Measurements from ENCODE around the gene LTBP3. TPM values are rescaled to one million over a fixed set of nuclear protein-coding genes. Genes with fewer than 3 reads are reported as not detected.

LTBP3 gene
- total RNA-seq, 1 experiment from 2014 or later = 10.6 TPM

DNA sequence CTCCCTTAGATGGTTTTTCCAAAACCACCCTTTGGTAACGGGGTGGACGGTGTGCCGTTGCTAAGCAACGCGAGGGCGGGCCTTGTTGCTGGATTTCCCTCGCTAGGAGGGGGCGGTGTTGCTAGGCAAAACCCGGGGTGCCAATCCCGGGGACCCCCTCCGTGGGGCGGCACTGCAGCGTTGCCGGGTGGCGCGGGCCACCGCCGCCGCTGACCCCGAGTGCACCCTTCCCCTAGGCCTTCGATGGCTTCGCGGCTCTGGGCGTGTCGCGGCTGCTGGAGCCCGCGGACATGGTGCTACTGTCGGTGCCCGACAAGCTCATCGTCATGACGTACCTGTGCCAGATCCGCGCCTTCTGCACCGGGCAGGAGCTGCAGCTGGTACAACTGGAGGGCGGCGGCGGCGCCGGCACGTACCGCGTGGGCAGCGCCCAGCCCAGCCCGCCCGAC, 26.6 kb upstream of the LTBP3 start:
- no peaks in the 10 kb centered on the region for H3K9me3 Mint-ChIP-seq
- H2BK5ac ChIP-seq (ENCODE audit: insufficient read length, low read length) = no peak overlapping the region
- H3K18ac ChIP-seq (ENCODE audit: insufficient read length, low read depth, low read length) = no peak overlapping the region
- no peaks in the 10 kb centered on the region for H3K79me2 ChIP-seq (ENCODE audit: insufficient read depth, low read length)
- no peak overlapping the region for H2BK20ac ChIP-seq (ENCODE audit: low read depth, low read length, poor library complexity, severe bottlenecking)
- H3K4me1 Mint-ChIP-seq = peaks cover 0 to 26% of the 10 kb centered on the region in 2 experiments; a peak in 2 of 4 replicates
- no peak overlapping the region for H4K5ac ChIP-seq (ENCODE audit: insufficient read length, low read depth, low read length)
- H3K14ac ChIP-seq (ENCODE audit: insufficient read depth, low read length) = no peak overlapping the region
- H3K23ac ChIP-seq (ENCODE audit: insufficient read length, low read depth, low read length) = no peak overlapping the region
- no peaks in the 10 kb centered on the region for H3K23me2 ChIP-seq (ENCODE audit: insufficient read length, low read depth, low read length, poor library complexity, severe bottlenecking)
- H2BK120ac ChIP-seq (ENCODE audit: low read depth, low read length, poor library complexity, severe bottlenecking) = no peak overlapping the region
- no peak overlapping the region for H2AK5ac ChIP-seq (ENCODE audit: insufficient read length, low read length)
- no peak overlapping the region for H3K9ac ChIP-seq (ENCODE audit: extremely low read depth, insufficient read length, low read length)
- no peak overlapping the region for H3K4me2 ChIP-seq (ENCODE audit: insufficient read depth, insufficient read length, low read length)
- H3K4ac ChIP-seq (ENCODE audit: low read depth, low read length) = no peak overlapping the region
- no peak overlapping the region for H2BK12ac ChIP-seq (ENCODE audit: insufficient read length, low read depth, low read length)
- H3K36me3 Mint-ChIP-seq (ENCODE audit: insufficient read depth in 1 of 3, low read depth in 3 of 3) = no peaks in the 10 kb centered on the region
- no peak overlapping the region for H3K27ac Mint-ChIP-seq
- no peaks in the 10 kb centered on the region; the same call in 1 of the 2 replicates for H3K27me3 ChIP-seq (ENCODE audit: insufficient read depth, low read length)
- H3K4me3 Mint-ChIP-seq = no peak overlapping the region
- WGBS (ENCODE audit: extremely low coverage, insufficient read length, low lambda C conversion rate) = no CpG with 5 or more reads among the region's 46 CpGs
- H3T11ph ChIP-seq (ENCODE audit: low read length) = no peak overlapping the region
- no peak overlapping the region for H3K56ac ChIP-seq (ENCODE audit: insufficient read length, low read depth, low read length)
- H3K79me1 ChIP-seq (ENCODE audit: insufficient read depth, low read depth, low read length, poor library complexity, severe bottlenecking) = no peaks in the 10 kb centered on the region
- H3K4me1 ChIP-seq (ENCODE audit: insufficient read depth, low read length) = no peaks in the 10 kb centered on the region
- H2BK15ac ChIP-seq (ENCODE audit: low read depth, low read length) = no peak overlapping the region
- DNase-seq = no peak
- H3K27ac ChIP-seq (ENCODE audit: insufficient read length, low read depth, low read length) = no peak overlapping the region
- H4K8ac ChIP-seq (replicated peaks; ENCODE audit: insufficient read length, low read depth, low read length) = no peak overlapping the region
- H4K91ac ChIP-seq (ENCODE audit: insufficient read length, low read depth, low read length) = no peak overlapping the region
- H3K27me3 Mint-ChIP-seq (ENCODE audit: low read depth) = peaks cover 6% of the 10 kb centered on the region
- H2AFZ ChIP-seq (ENCODE audit: low read length) = no peak overlapping the region
- TF ChIP-seq, protein P1, sequence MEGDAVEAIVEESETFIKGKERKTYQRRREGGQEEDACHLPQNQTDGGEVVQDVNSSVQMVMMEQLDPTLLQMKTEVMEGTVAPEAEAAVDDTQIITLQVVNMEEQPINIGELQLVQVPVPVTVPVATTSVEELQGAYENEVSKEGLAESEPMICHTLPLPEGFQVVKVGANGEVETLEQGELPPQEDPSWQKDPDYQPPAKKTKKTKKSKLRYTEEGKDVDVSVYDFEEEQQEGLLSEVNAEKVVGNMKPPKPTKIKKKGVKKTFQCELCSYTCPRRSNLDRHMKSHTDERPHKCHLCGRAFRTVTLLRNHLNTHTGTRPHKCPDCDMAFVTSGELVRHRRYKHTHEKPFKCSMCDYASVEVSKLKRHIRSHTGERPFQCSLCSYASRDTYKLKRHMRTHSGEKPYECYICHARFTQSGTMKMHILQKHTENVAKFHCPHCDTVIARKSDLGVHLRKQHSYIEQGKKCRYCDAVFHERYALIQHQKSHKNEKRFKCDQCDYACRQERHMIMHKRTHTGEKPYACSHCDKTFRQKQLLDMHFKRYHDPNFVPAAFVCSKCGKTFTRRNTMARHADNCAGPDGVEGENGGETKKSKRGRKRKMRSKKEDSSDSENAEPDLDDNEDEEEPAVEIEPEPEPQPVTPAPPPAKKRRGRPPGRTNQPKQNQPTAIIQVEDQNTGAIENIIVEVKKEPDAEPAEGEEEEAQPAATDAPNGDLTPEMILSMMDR (conservative IDR thresholded peaks at IDR 0.05) = no peak
- no peaks in the 10 kb centered on the region for H3K9me3 ChIP-seq (ENCODE audit: control insufficient read depth, low read depth, low read length)
- H4K20me1 ChIP-seq (ENCODE audit: control insufficient read depth, insufficient read depth, insufficient read length) = no peaks in the 10 kb centered on the region

All from H9 (cell line).